Calu3 (cell line): Measurements from ENCODE around the gene CALR. TPM values are rescaled to one million over a fixed set of nuclear protein-coding genes. Genes with fewer than 3 reads are reported as not detected.

Source experiments
- BruUV-seq: library from RNA; stranded (reverse); fragments of 400-500 nt; replicated peaks from 2 replicates; lab custom pipeline; 2021; lab: Mats Ljungman, UMichigan
- CTCF ChIA-PET: fragments of 300-600 bp; sonication (Branson Sonifier 250); formaldehyde crosslinking; loops from one replicate; lab custom pipeline; 2022; ENCODE audit warnings: antibody characterized with exemption; lab: Charles Lee
- DNase-seq: peaks from one replicate; pipeline ENCODE4 v3.0.0; 2022
- H3K27ac Mint-ChIP-seq: one replicate; pipeline ENCODE4 v1.8.0; 2022; ENCODE audit warnings: mixed read lengths; ENCODE audit not compliant: unreplicated experiment
- H3K27me3 Mint-ChIP-seq: one replicate; pipeline ENCODE4 v1.8.0; 2022; ENCODE audit warnings: mixed read lengths; ENCODE audit not compliant: unreplicated experiment
- H3K36me3 Mint-ChIP-seq: one replicate; pipeline ENCODE4 v1.8.0; 2022; ENCODE audit warnings: mild to moderate bottlenecking, moderate library complexity, mixed read lengths; ENCODE audit not compliant: insufficient read depth, unreplicated experiment
- H3K4me1 Mint-ChIP-seq: one replicate; pipeline ENCODE4 v1.8.0; 2022; ENCODE audit warnings: mild to moderate bottlenecking, low read depth, mixed read lengths; ENCODE audit not compliant: unreplicated experiment
- H3K4me3 Mint-ChIP-seq: one replicate; pipeline ENCODE4 v1.8.0; 2022; ENCODE audit warnings: mild to moderate bottlenecking, low read depth, moderate library complexity, mixed read lengths; ENCODE audit not compliant: unreplicated experiment
- H3K9me3 Mint-ChIP-seq: one replicate; pipeline ENCODE4 v1.8.0; 2022; ENCODE audit warnings: low read depth, mixed read lengths; ENCODE audit not compliant: unreplicated experiment
- intact Hi-C: fragments of 100-400 bp; cut with micrococcal nuclease; formaldehyde crosslinking; loops from one replicate; pipeline ENCODE4 v1.10.0; 2022; ENCODE audit not compliant: unreplicated experiment
- total RNA-seq: library from RNA; stranded (reverse); gene quantifications from 2 replicates; pipeline ENCODE4 v1.2.3, GENCODE V29; 2022
- TF ChIP-seq, protein P1 (sequence below): fragments of 200-600 bp; IDR thresholded peaks from one replicate; pipeline ENCODE4 v1.8.0; 2022; ENCODE audit warnings: antibody characterized with exemption; ENCODE audit not compliant: unreplicated experiment

The CALR gene
- total RNA-seq, 1 experiment from 2014 or later = 680 TPM

DNA sequence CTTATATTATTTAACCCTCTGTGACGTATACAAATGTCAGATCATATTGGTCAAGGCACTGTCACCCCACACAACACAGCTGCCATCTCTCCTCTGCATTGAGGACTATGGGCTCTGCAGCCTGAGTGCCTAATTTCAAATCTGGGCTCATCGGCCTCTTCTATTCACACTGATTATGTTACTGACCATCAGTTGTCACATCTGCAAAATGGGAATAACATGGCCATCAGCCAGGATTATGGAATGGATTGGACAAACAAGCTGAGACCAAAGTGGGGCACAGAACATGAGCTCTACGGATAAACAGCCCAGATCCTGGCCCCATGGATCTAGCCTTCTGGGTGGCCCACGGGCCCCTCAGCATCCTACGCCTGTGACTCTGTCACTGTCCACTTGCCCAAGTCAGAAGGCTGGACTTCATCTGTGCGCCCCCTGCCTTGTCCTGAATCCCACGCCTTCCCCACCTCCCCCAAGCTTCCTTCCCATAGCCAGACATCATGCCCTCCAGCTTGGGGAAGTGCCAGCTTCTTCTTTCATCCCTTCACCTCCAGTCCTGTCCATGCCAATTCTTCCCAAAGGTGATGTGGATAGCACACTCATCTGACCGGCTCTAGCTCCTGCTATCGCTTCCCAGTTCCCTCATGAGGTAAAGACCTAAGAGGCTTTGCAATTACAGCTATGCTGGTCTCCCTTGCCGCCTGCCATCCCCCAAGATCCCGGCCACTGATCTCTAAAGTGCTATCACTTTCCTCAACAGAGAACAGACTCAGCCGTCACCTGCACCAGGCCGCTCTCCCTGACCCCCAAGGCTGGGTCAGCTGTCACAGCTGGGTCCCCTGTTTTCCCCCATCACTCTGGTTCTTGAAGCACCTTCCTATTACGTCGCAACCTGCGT is 5.8 kb upstream of the CALR start:
- CTCF ChIA-PET = interaction anchor here (0.6 to 0.7 kb wide), 2 partner anchors 10 to 175 kb away, joined by 4 to 9 read pairs; no protein-coding TSS in a partner anchor
- no peaks in the 10 kb centered on the region for H3K9me3 Mint-ChIP-seq
- peaks cover 48% of the 10 kb centered on the region for H3K36me3 Mint-ChIP-seq
- peak overlapping the region; percentile 72 for H3K27ac Mint-ChIP-seq
- no peak for DNase-seq
- H3K27me3 Mint-ChIP-seq = no peaks in the 10 kb centered on the region
- peak overlapping the region; percentile 90 for H3K4me3 Mint-ChIP-seq
- no TSS peak for BruUV-seq
- peaks cover 15% of the 10 kb centered on the region for H3K4me1 Mint-ChIP-seq
- TF ChIP-seq, protein P1, sequence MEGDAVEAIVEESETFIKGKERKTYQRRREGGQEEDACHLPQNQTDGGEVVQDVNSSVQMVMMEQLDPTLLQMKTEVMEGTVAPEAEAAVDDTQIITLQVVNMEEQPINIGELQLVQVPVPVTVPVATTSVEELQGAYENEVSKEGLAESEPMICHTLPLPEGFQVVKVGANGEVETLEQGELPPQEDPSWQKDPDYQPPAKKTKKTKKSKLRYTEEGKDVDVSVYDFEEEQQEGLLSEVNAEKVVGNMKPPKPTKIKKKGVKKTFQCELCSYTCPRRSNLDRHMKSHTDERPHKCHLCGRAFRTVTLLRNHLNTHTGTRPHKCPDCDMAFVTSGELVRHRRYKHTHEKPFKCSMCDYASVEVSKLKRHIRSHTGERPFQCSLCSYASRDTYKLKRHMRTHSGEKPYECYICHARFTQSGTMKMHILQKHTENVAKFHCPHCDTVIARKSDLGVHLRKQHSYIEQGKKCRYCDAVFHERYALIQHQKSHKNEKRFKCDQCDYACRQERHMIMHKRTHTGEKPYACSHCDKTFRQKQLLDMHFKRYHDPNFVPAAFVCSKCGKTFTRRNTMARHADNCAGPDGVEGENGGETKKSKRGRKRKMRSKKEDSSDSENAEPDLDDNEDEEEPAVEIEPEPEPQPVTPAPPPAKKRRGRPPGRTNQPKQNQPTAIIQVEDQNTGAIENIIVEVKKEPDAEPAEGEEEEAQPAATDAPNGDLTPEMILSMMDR = no peak
- intact Hi-C loops = no loop called here

DNA sequence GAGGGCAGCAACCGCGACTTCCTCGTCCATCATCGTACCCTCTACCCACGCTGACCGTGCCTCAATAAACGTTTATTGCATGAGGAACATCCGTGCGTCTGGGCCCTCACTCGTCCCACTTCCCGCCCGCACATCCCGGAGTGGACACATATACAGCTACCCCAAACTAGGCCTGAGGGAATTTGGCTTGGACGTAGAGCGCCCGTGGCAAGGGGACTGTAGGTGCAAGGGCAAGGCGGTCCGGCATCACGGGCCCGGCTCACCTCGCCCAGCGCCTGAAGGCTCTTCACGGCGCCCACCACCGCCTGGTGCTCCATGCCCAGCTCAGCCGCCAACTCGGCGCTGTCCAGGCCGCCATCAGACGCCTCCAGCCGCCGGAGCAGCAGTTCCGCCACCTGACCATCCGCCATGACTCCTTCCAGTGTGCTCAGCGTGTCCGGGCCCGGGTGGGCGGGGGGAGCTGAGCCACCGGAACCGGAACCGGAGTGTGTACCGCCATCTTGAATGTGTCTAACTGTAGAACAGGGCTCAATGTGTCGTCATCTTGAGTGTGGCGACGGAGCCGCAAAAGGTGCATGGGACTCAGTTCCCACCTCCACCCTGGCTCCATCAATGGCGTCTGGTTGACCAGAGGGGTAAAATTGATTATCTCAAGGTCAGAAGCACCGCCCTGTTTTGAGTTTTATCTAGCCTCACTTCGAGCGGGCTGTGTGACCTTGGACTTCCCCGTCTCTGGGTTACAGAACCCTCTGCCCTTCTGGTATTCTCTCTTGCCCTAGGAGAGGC is 4.9 kb upstream of the CALR start, which contains the start of gene FARSA:
Gene FARSA (minus strand): TSS at position 425 of the 786 bp plus-strand sequence. CDS start 15 bp downstream, at position 410.
- TF ChIP-seq, protein P1 = no peak
- peaks cover 16% of the 10 kb centered on the region for H3K4me1 Mint-ChIP-seq
- DNase-seq = peak; percentile 74
- H3K27ac Mint-ChIP-seq = peak within 1 kb of the TSS; percentile 72
- peaks cover 50% of the 10 kb centered on the region for H3K36me3 Mint-ChIP-seq
- CTCF ChIA-PET = no interaction called here
- BruUV-seq = TSS peak; percentile 64
- H3K27me3 Mint-ChIP-seq = no peaks in the 10 kb centered on the region
- no peaks in the 10 kb centered on the region for H3K9me3 Mint-ChIP-seq
- peak within 1 kb of the TSS; percentile 90 for H3K4me3 Mint-ChIP-seq
- intact Hi-C loops = no loop called here

DNA sequence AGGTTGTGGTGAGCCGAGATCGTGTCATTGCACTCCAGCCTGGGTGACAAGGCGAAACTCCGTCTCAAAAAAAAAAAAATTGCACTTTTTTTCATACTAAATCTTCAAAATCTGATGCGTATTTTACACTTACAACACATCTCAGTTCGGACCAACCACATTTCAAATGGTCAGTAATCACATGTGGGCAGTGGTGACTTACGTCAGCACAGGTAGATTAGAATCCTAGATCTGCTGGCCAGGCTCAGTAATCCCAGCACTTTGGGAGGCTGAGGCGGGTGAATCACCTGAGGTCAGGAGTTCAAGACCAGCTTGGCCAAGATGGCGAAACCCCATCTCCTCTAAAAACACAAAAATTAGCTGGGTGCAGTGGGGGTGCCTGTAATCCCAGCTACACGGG is 3.3 kb upstream of the CALR start:
- Mint-ChIP-seq H3K27me3 (no peaks in the 10 kb centered on the region), H3K27ac (no peak overlapping the region), H3K4me3 (no peak overlapping the region), H3K4me1 (peaks cover 16% of the 10 kb centered on the region), H3K9me3 (no peaks in the 10 kb centered on the region), H3K36me3 (peaks cover 51% of the 10 kb centered on the region)
- intact Hi-C loops = no loop called here
- CTCF ChIA-PET = interaction anchor here (0.7 kb wide), 1 partner anchor 212 kb away, joined by 3 read pairs; no protein-coding TSS in a partner anchor
- TF ChIP-seq, protein P1 = no peak
- no TSS peak for BruUV-seq
- DNase-seq = no peak

DNA sequence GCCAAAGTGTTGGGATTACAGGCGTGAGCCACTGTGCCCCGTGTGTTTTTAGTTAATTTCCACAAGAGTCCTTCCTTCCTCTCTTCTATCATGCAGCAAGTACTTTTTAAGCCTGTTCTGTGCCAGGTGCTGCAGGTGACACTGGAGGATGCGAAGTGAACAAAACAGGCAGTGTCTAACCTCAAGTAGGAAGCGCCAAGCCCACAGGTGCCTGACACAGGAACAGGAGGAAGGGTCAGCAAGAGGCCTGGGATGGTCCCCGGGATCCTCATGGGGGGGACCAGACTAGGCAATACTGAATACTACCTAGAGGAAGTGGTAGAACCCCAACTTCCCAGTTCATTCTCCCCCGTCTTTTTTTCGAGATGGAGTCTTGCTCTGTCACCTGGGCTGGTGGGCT is 1.8 kb upstream of the CALR start:
- DNase-seq = no peak
- no peak overlapping the region for H3K27ac Mint-ChIP-seq
- H3K36me3 Mint-ChIP-seq = peaks cover 64% of the 10 kb centered on the region
- H3K4me1 Mint-ChIP-seq = peaks cover 16% of the 10 kb centered on the region
- H3K9me3 Mint-ChIP-seq = no peaks in the 10 kb centered on the region
- H3K4me3 Mint-ChIP-seq = no peak overlapping the region
- no peaks in the 10 kb centered on the region for H3K27me3 Mint-ChIP-seq
- BruUV-seq = no TSS peak
- intact Hi-C loops = no loop called here
- CTCF ChIA-PET = no interaction called here
- TF ChIP-seq, protein P1 = no peak
